ENCODE data around the gene SNRNP70.

DNA sequence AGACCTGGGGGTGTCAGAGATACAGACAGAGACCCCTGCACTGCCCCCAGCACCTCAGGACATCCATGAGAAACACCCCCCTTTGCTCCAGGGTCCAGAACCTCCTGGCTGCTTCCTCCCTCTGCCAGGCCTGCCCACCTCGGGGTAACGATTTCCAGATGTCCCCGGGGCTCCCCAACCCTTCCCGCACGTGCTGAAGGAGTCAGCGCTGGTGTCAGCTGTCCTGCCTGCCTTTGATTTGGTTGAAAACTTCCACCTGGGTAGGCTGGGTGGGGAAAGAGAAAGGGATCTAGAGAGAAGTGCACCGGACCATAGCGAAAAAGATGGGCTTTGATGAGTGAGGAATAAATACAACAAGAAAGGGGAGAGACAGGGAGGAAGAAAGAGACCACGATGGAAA, 26.2 kb upstream of the SNRNP70 start:
- TF ChIP-seq POLR2AphosphoS5 (IDR thresholded peaks at IDR 0.05; ENCODE audit: borderline replicate concordance, low read depth, low read length) (no peak), EZH2 (IDR thresholded peaks at IDR 0.05) (no peak), FOXP2 (optimal IDR thresholded peaks at IDR 0.05; ENCODE audit: control extremely low read depth, extremely low read length, insufficient read depth) (no peak)
